Endometrial microvascular endothelial cells (primary cell): ENCODE measurements around the gene CLNK. TPM values are rescaled to one million over a fixed set of nuclear protein-coding genes. Genes with fewer than 3 reads are reported as not detected.

Experiments
- in situ Hi-C: cut with HindIII; loops from 2 replicates; pipeline ENCODE4 v1.10.0; 2017; ENCODE audit warnings: low sequenced_read_pairs, low pct_unique_long_range_greater_than_20kb; ENCODE audit errors: inconsistent ontology term
- total RNA-seq: library from RNA; depleted of rRNA; stranded (reverse); fragments of >200 nt; gene quantifications from one replicate; pipeline ENCODE4 v1.2.3, GENCODE V29; 2015; ENCODE audit errors: inconsistent ontology term

The CLNK gene
- total RNA-seq, 1 donor from 2014 or later, result not detected

- in situ Hi-C loops, result no loop called here
These were observed 192.1 kb downstream of the CLNK start for GRCh38 chr4:10492464-10492863.

GRCh38 chr4:10491401-10491800 lies 193.2 kb downstream of the CLNK start:
- in situ Hi-C loops, result no loop called here

GRCh38 chr4:10490996-10491395 lies 193.6 kb downstream of the CLNK start:
- in situ Hi-C loops, result no loop called here

- in situ Hi-C loops, result no loop called here
These were observed 201.7 kb downstream of the CLNK start for GRCh38 chr4:10482913-10483312.

GRCh38 chr4:10480616-10481015 lies 204.0 kb downstream of the CLNK start:
- in situ Hi-C loops, result no loop called here

- in situ Hi-C loops, result no loop called here
These were observed 205.9 kb downstream of the CLNK start for GRCh38 chr4:10478621-10479020.

GRCh38 chr4:10470505-10470904 lies 214.1 kb downstream of the CLNK start:
- in situ Hi-C loops, result no loop called here

GRCh38 chr4:10466161-10466560 lies 218.4 kb downstream of the CLNK start:
- in situ Hi-C loops, result no loop called here

GRCh38 chr4:10462876-10463275 lies 221.7 kb downstream of the CLNK start:
- in situ Hi-C loops, result no loop called here

- in situ Hi-C loops, result no loop called here
These were observed 222.6 kb downstream of the CLNK start for GRCh38 chr4:10461850-10462400.

GRCh38 chr4:10461091-10461849 lies 223.3 kb downstream of the CLNK start:
- in situ Hi-C loops, result no loop called here

- in situ Hi-C loops, result no loop called here
These were observed 224.1 kb downstream of the CLNK start for GRCh38 chr4:10460313-10461047.

- in situ Hi-C loops, result no loop called here
These were observed 225.3 kb downstream of the CLNK start for GRCh38 chr4:10459305-10459704.

GRCh38 chr4:10458177-10458576 lies 226.4 kb downstream of the CLNK start:
- in situ Hi-C loops, result no loop called here

GRCh38 chr4:10457255-10457801 lies 227.2 kb downstream of the CLNK start, which contains the start of gene ZNF518B:
ZNF518B (minus strand) TSS chr4:10457426; CDS start chr4:10446328, 11,098 bp downstream.
- in situ Hi-C loops, result no loop called here

GRCh38 chr4:10456595-10457254 lies 227.8 kb downstream of the CLNK start:
- in situ Hi-C loops, result no loop called here

- in situ Hi-C loops, result no loop called here
These were observed 228.3 kb downstream of the CLNK start for GRCh38 chr4:10456260-10456594.

GRCh38 chr4:10455133-10455532 lies 229.4 kb downstream of the CLNK start:
- in situ Hi-C loops, result no loop called here

- in situ Hi-C loops, result no loop called here
These were observed 229.8 kb downstream of the CLNK start for GRCh38 chr4:10454726-10455125.
